Measurements from ENCODE around the gene FGD2.
"Not testable (repeated sequence)": the region's sequence is repeated elsewhere in the genome, so short reads cannot be mapped to it uniquely, and the experiment has no call there.

The FGD2 gene

GRCh38 chr6:37054580-37054979 is 49.1 kb downstream of the FGD2 start:
- in situ Hi-C loops (cut with HindIII; ENCODE audit: low sequenced_read_pairs) = no loop called here

DNA sequence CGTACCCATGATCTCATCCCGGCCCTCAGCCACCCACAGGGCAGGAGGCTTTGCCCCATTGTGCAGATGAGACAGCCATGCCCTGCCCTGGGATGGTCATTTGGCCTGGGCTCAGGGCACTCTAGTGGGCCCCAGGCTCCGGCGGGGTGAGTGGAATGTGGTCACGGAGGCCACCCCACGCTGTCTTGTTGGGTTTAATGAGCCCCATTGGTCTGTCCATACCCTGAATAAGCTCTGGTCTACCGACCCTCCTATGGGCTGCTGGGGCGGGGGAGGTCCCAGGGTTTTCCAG is 50.6 kb downstream of the FGD2 start:
- in situ Hi-C loops (cut with HindIII; ENCODE audit: low sequenced_read_pairs) = no loop called here

DNA sequence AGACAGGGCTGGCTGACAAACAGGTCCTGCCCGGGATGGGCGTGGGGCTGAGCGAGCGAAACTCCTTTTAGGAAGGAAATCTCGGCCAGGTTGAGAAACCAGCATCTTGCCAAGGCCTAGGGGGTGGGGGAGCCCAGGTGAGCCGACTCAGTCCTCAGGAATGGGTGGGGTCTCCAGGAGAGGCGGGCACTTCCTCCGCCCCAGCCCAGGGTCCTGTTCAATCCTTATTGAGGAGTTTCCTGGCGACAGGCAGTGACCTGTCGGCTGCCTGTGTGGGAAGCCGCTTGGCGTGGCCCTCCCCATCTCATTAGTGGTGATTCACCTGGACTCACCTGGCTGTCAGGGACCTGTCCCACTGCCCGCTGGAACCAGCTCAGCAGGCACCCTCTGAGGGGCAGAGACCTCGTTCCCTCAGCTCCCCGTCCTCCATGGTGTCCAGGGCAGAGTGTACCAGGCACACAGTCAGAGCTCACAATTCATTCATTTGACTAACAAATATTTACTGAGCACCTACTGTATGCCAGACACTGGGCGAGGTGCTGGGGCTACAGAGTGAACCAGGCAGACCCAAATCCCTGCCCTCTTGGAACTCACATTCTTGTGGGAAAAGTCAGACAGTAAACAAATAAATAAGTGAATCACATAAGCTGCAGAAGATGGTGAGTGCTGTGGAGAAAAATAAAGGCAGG is 51.1 kb downstream of the FGD2 start:
- in situ Hi-C loops (cut with HindIII; ENCODE audit: low sequenced_read_pairs) = no loop called here

DNA sequence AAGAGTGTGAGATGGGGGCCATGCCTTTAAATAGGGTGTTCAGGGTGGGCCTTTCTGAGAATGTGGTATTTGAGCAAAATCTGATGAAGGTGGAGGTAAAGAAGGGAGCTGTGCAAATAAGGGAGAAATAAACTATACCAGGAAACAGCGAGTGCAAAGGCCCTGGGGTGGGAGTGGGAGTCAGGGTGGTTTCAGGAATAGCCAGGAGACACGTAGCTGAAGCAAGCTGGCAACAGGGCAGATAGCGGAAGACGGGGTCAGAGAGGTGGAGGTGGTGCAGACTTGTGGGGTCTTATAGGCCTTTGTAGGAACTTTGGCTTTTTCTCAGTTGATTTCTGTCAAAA is 51.6 kb downstream of the FGD2 start:
- in situ Hi-C loops (cut with HindIII; ENCODE audit: low sequenced_read_pairs) = no loop called here

GRCh38 chr6:37057678-37058077 is 52.2 kb downstream of the FGD2 start:
- in situ Hi-C loops (cut with HindIII; ENCODE audit: low sequenced_read_pairs) = no loop called here

DNA sequence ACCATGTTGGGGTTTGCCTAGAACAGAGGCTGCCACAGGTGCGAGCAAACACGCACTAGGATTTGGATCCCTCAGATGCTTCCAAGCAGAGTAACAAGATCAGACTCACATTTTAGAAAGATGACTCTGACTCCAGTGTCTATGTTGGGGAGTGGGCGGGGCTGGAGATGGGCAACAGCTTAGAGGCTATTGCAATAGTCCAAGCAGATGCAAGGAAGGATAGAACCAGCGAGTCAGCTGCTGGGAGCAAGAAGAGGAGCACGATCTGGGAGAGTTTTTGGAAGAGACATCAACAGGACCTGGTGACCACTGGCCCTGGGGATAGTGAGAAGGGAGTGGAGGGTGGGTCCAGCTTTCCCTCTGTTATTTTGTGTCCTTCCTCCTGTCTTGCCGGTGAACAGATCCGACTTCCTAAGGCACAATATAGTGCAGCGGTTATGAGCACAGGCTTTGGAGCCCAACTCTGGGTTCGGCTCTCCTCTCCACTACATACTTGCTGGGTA is 52.7 kb downstream of the FGD2 start:
- in situ Hi-C loops (cut with HindIII; ENCODE audit: low sequenced_read_pairs) = no loop called here

DNA sequence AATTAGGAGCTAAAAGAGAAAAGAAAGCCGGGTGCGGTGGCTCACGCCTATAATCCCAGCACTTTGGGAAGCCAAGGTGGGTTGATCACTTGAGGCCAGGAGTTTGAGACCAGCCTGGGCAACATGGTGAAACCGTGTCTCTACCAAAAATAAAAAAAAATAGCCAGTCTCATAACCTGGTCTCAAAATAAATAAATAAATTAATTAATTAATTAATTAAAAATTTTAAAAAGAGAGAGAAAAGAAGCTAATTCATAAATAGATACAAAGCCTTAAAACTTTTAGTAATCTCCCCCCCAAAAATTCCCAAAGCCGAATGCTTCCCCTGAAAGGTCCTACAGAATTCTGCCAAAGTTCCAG is 53.5 kb downstream of the FGD2 start:
- in situ Hi-C loops (cut with HindIII; ENCODE audit: low sequenced_read_pairs) = not testable (repeated sequence)

DNA sequence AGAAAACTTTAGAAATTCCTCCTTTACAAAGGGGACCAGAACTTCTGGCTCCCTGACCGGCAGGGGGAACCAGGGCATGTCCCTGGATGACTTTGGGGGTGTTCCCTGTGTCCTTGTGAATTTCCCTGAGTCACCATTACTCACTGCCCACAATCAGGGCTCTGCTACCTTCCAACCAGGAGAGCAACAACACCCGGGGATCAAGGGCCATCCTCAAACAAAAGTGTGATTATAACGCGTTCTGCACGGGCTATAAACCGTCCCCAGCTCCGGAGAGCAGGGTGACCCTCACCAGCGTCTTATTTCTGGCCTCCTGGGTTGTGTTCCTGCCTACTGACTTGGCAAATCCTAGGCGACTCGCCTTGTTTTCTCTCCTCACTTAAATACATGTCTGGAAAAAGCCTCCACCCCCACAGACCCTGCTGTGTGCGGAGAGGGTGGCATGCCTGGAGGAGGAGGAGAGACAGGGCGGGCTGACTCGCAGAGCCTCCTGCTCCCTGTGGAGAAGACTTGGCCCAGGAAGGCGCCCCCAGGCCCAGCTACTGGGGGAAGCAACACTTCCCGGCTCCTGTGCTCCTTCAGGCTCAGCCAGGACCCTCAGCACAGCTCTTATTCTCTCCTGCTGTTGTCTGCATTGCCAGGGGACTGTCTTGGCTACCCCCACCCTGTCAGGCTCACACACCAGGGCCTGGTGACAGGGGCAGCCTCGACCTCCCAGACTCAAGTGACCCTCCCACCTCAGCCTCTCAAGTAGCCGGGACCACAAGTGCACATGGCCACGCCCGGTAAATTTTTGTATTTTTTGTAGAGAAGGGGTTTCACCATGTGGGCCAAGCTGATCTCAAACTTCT is 54.1 kb downstream of the FGD2 start:
- in situ Hi-C loops (cut with HindIII; ENCODE audit: low sequenced_read_pairs) = no loop called here

- in situ Hi-C loops (cut with HindIII; ENCODE audit: low sequenced_read_pairs) = no loop called here
These were observed 54.7 kb downstream of the FGD2 start for GRCh38 chr6:37060195-37060559.

DNA sequence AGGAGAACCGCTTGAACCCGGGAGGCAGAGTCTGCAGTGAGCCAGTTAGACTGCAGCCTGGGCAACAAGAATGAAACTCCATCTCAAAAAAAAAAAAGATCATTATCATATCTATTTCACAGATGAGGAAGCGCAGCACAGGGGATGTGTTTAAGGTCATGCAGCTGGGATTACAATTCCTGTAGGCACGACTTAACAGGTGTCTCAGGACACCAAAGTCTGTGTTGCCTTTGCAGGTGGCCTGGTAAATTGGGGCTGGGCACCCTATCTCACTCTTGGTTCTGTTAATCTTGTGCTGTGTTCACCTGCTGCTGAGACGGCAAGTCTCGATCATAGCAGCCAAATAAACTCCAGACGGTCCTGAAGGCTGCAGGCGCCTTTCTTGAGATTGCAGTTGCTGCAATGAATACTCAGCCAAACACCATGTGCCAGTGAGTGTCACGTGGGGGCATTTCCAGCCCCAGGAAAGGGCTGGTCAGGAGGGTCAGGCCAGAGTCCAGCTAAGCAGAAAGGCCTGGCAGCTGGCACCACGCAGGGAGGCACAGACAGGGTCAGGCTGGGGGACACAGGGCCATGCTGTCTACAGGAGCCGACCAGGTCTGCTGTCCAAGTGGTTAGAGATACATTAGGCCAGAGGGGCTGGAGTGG is 55.8 kb downstream of the FGD2 start:
- in situ Hi-C loops (cut with HindIII; ENCODE audit: low sequenced_read_pairs) = no loop called here

DNA sequence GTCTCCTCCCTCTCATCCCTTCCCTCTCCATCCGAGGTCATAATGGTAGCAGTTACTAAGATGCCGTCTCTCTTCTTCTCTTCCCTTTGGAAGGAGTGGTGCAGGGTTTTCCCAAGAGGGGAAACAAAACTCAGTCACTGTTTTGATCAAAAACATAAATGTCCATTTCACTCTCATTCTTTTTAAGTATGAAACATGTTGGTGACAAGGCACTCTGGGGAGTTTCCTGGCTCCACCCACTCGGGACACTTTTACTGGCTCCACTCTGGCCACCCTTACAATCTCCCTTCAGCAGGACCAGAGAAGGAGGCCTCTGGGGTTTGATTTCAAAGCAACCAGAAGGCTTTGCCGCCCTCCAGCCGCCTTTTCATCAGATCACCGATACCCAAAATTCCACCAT is 57.0 kb downstream of the FGD2 start:
- in situ Hi-C loops (cut with HindIII; ENCODE audit: low sequenced_read_pairs) = no loop called here

DNA sequence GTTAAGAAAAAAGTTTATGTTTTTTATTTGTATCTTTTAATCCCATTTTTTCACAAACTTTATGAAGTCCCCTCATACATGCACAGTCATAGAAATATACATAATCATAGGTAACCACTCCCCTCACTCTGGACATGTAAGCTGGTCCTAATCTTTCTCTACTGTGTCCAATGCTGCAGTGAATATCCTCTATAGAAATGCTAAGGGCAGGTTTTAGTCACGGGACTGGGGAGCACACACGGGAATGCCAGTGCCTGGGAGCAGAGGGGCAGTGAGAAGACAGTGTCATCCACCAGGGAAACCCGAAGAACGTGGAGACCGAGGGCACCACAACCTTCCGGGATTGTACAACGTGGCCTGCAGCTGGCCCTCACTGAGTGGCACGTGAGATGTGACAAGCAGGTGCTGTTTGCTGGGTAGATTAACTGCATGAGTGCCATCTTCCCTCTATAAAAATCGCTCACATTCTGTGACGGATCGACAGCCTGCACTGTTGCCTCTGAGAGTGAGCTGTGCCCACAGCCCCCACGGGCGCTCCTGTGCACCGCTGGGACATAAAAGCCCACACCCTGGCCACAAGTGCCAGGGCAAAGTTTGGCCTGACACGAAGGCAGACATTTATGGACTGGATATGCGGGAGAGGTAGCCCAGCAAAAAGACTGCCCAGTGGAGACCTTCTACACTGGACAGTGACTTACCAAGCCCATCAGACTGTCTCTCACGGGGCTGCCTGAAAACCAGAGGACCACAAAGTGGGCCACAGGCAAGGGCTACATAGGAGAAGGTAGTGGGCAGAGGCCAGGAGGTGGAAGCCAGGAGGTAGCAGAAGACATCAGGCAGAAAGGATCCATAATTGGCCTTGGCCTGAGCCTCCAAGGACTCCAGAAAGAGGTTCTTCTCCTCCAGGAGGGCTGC is 63.2 kb downstream of the FGD2 start:
- in situ Hi-C loops (cut with HindIII; ENCODE audit: low sequenced_read_pairs) = loop anchor here (5.0 kb wide), 1 partner anchor 59 kb away; no protein-coding TSS in a partner anchor

DNA sequence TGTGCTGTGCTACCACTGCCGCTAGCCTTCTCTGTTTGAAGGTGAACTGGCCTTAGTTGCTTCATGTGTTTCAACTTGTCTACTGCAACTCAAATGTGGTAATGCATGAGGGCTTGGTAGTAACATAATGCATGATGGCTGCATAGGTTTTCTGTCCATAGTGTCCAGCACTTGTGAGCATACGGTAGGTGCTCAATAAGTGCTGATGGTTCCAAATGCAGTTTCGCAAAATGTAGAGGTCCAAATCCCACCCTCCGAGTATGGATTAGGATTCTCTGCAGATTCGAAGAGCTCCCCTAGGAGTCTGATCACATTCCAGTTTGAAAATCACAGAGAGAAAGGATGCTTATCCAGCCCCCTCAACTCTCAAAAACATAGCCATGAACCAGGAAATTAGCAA is 64.2 kb downstream of the FGD2 start:
- in situ Hi-C loops (cut with HindIII; ENCODE audit: low sequenced_read_pairs) = loop anchor here (5.0 kb wide), 2 partner anchors 58 to 108 kb away; no protein-coding TSS in a partner anchor

DNA sequence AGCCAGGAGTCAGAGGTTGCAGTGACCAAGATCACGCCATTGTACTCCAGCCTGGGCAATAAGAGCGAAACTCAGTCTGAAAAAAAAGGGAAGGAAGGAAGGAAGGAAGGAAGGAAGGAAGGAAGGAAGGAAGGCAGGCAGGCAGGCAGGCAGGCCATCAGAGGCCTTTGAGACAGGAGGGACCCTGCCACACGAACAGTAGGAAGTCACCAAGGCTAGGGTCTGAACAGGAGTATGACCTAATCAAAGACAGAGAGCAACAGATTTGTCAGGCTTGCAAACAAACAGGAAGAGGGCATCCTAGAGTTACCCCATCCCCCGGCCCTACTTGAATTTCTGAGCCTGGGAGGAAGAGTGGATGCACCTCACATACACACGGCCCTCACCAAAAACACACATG is 67.1 kb downstream of the FGD2 start:
- in situ Hi-C loops (cut with HindIII; ENCODE audit: low sequenced_read_pairs) = loop anchor here (5.0 kb wide), 1 partner anchor 105 kb away; no protein-coding TSS in a partner anchor

DNA sequence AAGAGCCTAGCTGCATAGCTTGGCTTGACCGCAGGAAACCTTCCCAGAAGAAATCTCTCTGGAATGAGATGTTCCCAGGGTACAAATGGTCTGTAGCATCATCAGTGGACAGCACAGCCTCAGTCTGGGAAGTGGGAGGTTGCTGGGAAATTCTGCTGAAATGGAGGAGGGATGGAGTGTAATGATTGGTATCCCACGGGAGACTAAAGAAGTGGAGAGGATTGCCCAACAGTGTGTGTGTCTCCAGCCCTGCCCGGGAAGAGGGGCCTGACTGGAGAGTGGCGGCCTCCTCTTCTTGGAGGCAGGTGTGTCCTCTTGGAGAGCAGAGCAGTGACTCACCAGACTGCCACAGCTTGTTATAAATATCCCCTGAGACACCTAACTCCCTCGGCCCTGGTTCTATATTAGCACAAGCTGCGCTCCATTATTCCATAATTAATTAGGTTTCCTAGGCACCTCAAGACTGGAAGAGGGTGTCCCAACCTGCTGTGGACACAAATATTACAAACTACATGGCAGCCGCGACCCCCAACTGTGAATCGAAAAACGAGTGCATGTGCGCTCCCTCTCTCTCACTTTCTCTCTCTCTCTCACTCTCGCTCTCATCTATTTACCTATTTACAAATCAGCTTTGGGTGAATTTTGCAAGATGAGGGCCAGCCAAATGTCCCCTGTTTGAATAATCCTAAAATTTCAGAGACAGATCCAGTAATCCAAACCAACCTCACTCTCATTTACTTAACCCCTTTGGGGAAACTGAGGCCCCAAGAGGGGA is 68.8 kb downstream of the FGD2 start:
- in situ Hi-C loops (cut with HindIII; ENCODE audit: low sequenced_read_pairs) = loop anchor here (5.0 kb wide), 1 partner anchor 103 kb away; no protein-coding TSS in a partner anchor

GRCh38 chr6:37077191-37077904 is 71.9 kb downstream of the FGD2 start:
- in situ Hi-C loops (cut with HindIII; ENCODE audit: low sequenced_read_pairs) = no loop called here

DNA sequence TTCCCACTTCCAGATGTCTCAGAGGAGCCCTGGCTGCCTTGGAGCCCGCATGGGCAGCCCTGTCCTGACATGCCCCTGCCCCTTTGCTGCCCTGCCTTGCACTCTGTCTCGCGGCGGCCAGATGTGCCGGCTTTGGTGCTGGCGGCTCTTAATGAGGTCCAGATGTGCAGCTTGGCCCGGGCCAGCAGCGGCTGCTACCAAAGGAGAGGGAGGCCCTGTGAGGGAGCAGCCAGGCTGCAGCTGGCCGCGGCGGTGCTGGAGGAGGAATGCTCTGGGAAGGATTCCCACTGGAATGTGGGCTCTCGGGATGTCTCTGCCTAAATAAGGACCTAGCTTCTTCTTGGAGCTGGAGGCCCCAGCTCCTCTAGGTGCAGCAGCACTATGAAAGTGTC is 72.4 kb downstream of the FGD2 start:
- in situ Hi-C loops (cut with HindIII; ENCODE audit: low sequenced_read_pairs) = no loop called here

All from endothelial cell of hepatic sinusoid (primary cell).